DND-41 (cell line): ENCODE results near the gene MACO1.

Experiments used
- CTCF ChIP-seq: IDR thresholded peaks from 2 replicates; pipeline ENCODE4 v1.5.1; 2012; ENCODE audit warnings: borderline replicate concordance, low read length, moderate library complexity, mild to moderate bottlenecking; ENCODE audit not compliant: poor library complexity, severe bottlenecking; ENCODE audit errors: extremely low read depth
- EZH2 ChIP-seq: IDR thresholded peaks from 3 replicates; pipeline ENCODE4 v1.6.1; 2012; ENCODE audit warnings: borderline replicate concordance, low read depth, mild to moderate bottlenecking, moderate library complexity, low read length, inconsistent platforms; ENCODE audit not compliant: severe bottlenecking

- TF ChIP-seq CTCF: no peak
- TF ChIP-seq EZH2: no peak
Observed at GRCh38 chr1:25527226-25527846, 96.6 kb downstream of the MACO1 start.
